ENCODE data around the gene SULF2.

The SULF2 gene

GRCh38 chr20:47647994-47648393 lies 137.3 kb downstream of the SULF2 start:
- DNase-seq (ENCODE audit: low read depth) = no peak

GRCh38 chr20:47645632-47646031 lies 139.6 kb downstream of the SULF2 start:
- no peak for DNase-seq (ENCODE audit: low read depth)

GRCh38 chr20:47642624-47643023 lies 142.7 kb downstream of the SULF2 start:
- DNase-seq (ENCODE audit: low read depth) = no peak

- DNase-seq (ENCODE audit: low read depth) = no peak
These were observed 143.2 kb downstream of the SULF2 start for GRCh38 chr20:47642118-47642517.

- DNase-seq (ENCODE audit: low read depth) = no peak
These were observed 146.4 kb downstream of the SULF2 start for GRCh38 chr20:47638851-47639250.

- no peak for DNase-seq (ENCODE audit: low read depth)
These were observed 150.0 kb downstream of the SULF2 start for GRCh38 chr20:47635256-47635655.

GRCh38 chr20:47631078-47631477 lies 154.2 kb downstream of the SULF2 start:
- DNase-seq (ENCODE audit: low read depth) = no peak

GRCh38 chr20:47629907-47630306 lies 155.4 kb downstream of the SULF2 start:
- no peak for DNase-seq (ENCODE audit: low read depth)

GRCh38 chr20:47627540-47627939 lies 157.7 kb downstream of the SULF2 start:
- DNase-seq (ENCODE audit: low read depth) = no peak

GRCh38 chr20:47623206-47623605 lies 162.1 kb downstream of the SULF2 start:
- DNase-seq (ENCODE audit: low read depth) = no peak

GRCh38 chr20:47622118-47622665 lies 163.1 kb downstream of the SULF2 start:
- DNase-seq (ENCODE audit: low read depth) = no peak

- no peak for DNase-seq (ENCODE audit: low read depth)
These were observed 164.2 kb downstream of the SULF2 start for GRCh38 chr20:47620808-47621805.

- no peak for DNase-seq (ENCODE audit: low read depth)
These were observed 166.8 kb downstream of the SULF2 start for GRCh38 chr20:47618479-47618878.

- DNase-seq (ENCODE audit: low read depth) = no peak
These were observed 170.5 kb downstream of the SULF2 start for GRCh38 chr20:47614703-47615309.

- no peak for DNase-seq (ENCODE audit: low read depth)
These were observed 172.6 kb downstream of the SULF2 start for GRCh38 chr20:47612670-47613069.

GRCh38 chr20:47611785-47612184 lies 173.5 kb downstream of the SULF2 start:
- no peak for DNase-seq (ENCODE audit: low read depth)

- DNase-seq (ENCODE audit: low read depth) = no peak
These were observed 174.4 kb downstream of the SULF2 start for GRCh38 chr20:47610945-47611250.

GRCh38 chr20:47610247-47610944 lies 174.9 kb downstream of the SULF2 start:
- peak; percentile 27 for DNase-seq (ENCODE audit: low read depth)

- no peak for DNase-seq (ENCODE audit: low read depth)
These were observed 176.3 kb downstream of the SULF2 start for GRCh38 chr20:47609001-47609400.

Measured in stimulated activated CD8-positive, alpha-beta memory T cell treated with anti-CD3 and anti-CD28 coated beads, Interleukin-15, amount 100 ng/mL, for 24 hours (primary cell).